Body of pancreas (tissue), 4 donors: ENCODE results near the gene SOD2.

ENCODE experiments used
- CTCF ChIP-seq, 7 experiments: fragments of 450-650 bp in 4 of 7; fragments of 200-600 bp in 3 of 7; sonication (generic) in 3 of 7; IDR thresholded peaks; one replicate each; pipeline ENCODE4 v1.5.1; 2016 to 2019; ENCODE audit warnings: antibody characterized with exemption in 7 of 7
- POLR2A ChIP-seq, 3 donors: fragments of 450-650 bp; IDR thresholded peaks; one replicate each; pipeline ENCODE4 v1.6.1; 2016; ENCODE audit warnings: antibody characterized with exemption in 3 of 3, mild to moderate bottlenecking in 2 of 3

- no peak for TF ChIP-seq CTCF (IDR thresholded peaks at IDR 0.05)
- no peak for TF ChIP-seq POLR2A (IDR thresholded peaks at IDR 0.05)
Observed at GRCh38 chr6:159682295-159682694, 10.7 kb downstream of the SOD2 start.
